Tibial nerve (tissue), 4 donors: Measurements from ENCODE around the gene PPP1R2B.

ENCODE experiments used
- CTCF ChIP-seq, 5 experiments: fragments of 200-600 bp in 3 of 5; fragments of 450-650 bp in 2 of 5; sonication (generic) in 3 of 5; IDR thresholded peaks; one replicate each; pipeline ENCODE4 v1.5.1; 2016 to 2019; ENCODE audit warnings: antibody characterized with exemption in 5 of 5, mild to moderate bottlenecking in 3 of 5, moderate library complexity in 2 of 5
- EP300 ChIP-seq, 2 donors: sonication (generic); formaldehyde crosslinking; IDR thresholded peaks; one replicate each; pipeline ENCODE4 v1.6.1; 2017; ENCODE audit warnings: antibody characterized with exemption in 2 of 2, mild to moderate bottlenecking in 1 of 2

- TF ChIP-seq CTCF (IDR thresholded peaks at IDR 0.05) (no peak), EP300 (IDR thresholded peaks at IDR 0.05) (no peak)
Observed at GRCh38 chr5:156871212-156871611, 21.1 kb downstream of the PPP1R2B start.
